Thyroid gland (tissue), 4 donors: ENCODE data around the gene ROBO4. TPM values are rescaled to one million over a fixed set of nuclear protein-coding genes. Genes with fewer than 3 reads are reported as not detected.
A peak's percentile ranks its signal among the peaks of the same experiment; 100 is the strongest.

Experiments used
- DNase-seq, 2 donors: peaks; one replicate each; pipeline ENCODE4 v3.0.0-alpha.2; 2019
- H3K27ac ChIP-seq, 3 donors: fragments of 200-600 bp; sonication (generic); 1 replicate in 2 of 3; 2 replicates in 1 of 3; pipeline ENCODE4 v1.5.1; 2016 to 2019; ENCODE audit warnings: mild to moderate bottlenecking in 1 of 3, moderate library complexity in 1 of 3
- H3K27me3 ChIP-seq: fragments of 200-600 bp; sonication (generic); one replicate; pipeline ENCODE4 v1.5.1; 2019
- H3K36me3 ChIP-seq, 2 donors: fragments of 200-600 bp; sonication (generic); one replicate each; pipeline ENCODE4 v1.5.1; 2016 to 2019
- H3K4me1 ChIP-seq, 2 donors: fragments of 200-600 bp; sonication (generic); one replicate each; pipeline ENCODE4 v1.5.1; 2017 to 2019
- H3K4me3 ChIP-seq, 3 donors: fragments of 200-600 bp; sonication (generic); replicated peaks in 1 of 3; 1 replicate in 2 of 3; 2 replicates in 1 of 3; pipeline ENCODE4 v1.5.1; 2016; ENCODE audit warnings: mild to moderate bottlenecking in 1 of 3
- H3K9me3 ChIP-seq: fragments of 200-600 bp; sonication (generic); one replicate; pipeline ENCODE4 v1.5.1; 2017
- POLR2A ChIP-seq, 2 donors: fragments of 450-650 bp; IDR thresholded peaks; one replicate each; pipeline ENCODE4 v1.6.1; 2017; ENCODE audit warnings: antibody characterized with exemption in 2 of 2, mild to moderate bottlenecking in 2 of 2, moderate library complexity in 1 of 2
- WGBS, 2 donors: methylation state at CpG; one replicate each; pipeline ENCODE4 v1.1.5; 2017; 5-methylcytosine and 5-hydroxymethylcytosine counted together
- intact Hi-C: fragments of 100-400 bp; cut with DNase I; formaldehyde crosslinking; loops from one replicate; pipeline ENCODE4 v1.15.1; 2023
- total RNA-seq, 4 donors: library from RNA; depleted of rRNA; stranded (reverse); fragments of >200 nt; gene quantifications; one replicate each; pipeline ENCODE4 v1.2.3, GENCODE V29; 2016
- TF ChIP-seq, protein P1 (sequence below), 6 experiments: fragments of 200-600 bp in 3 of 6; fragments of 450-650 bp in 3 of 6; sonication (generic) in 3 of 6; IDR thresholded peaks; one replicate each; pipeline ENCODE4 v1.5.1; 2016 to 2019; ENCODE audit warnings: antibody characterized with exemption in 6 of 6, mild to moderate bottlenecking in 2 of 6, inconsistent platforms in 1 of 6, moderate library complexity in 1 of 6

ROBO4 gene
- total RNA-seq, 4 donors from 2014 or later, result 12.3 to 47.6 (median 32.6) TPM

DNA sequence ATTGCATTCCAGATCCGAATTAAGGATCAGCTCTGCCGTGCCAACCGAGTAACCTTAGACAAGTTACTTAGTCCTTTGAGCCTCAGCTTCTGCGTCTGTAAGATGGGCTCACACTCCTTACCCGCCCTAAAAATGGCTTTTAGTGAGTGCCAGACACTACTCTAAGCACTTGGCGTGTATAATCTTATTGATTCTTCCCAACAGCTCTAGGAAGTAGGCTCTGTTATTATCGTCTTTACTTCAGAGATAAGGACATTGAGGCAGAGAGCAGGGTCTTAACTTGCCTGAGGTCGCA is 54.1 kb downstream of the ROBO4 start:
- TF ChIP-seq, protein P1, sequence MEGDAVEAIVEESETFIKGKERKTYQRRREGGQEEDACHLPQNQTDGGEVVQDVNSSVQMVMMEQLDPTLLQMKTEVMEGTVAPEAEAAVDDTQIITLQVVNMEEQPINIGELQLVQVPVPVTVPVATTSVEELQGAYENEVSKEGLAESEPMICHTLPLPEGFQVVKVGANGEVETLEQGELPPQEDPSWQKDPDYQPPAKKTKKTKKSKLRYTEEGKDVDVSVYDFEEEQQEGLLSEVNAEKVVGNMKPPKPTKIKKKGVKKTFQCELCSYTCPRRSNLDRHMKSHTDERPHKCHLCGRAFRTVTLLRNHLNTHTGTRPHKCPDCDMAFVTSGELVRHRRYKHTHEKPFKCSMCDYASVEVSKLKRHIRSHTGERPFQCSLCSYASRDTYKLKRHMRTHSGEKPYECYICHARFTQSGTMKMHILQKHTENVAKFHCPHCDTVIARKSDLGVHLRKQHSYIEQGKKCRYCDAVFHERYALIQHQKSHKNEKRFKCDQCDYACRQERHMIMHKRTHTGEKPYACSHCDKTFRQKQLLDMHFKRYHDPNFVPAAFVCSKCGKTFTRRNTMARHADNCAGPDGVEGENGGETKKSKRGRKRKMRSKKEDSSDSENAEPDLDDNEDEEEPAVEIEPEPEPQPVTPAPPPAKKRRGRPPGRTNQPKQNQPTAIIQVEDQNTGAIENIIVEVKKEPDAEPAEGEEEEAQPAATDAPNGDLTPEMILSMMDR (IDR thresholded peaks at IDR 0.05), result no peak
- 10 to 17% methylated on average over 8 of the region's 8 CpGs for WGBS, 2 donors
- H3K36me3 ChIP-seq, result no peaks in the 10 kb centered on the region
- peaks cover 10% of the 10 kb centered on the region for H3K27me3 ChIP-seq
- peaks cover 12 to 25% of the 10 kb centered on the region in 2 donors for H3K4me1 ChIP-seq
- no peaks in the 10 kb centered on the region for H3K9me3 ChIP-seq
- DNase-seq, result no peak
- H3K27ac ChIP-seq, result no peak overlapping the region
- no peak overlapping the region for H3K4me3 ChIP-seq
- intact Hi-C loops, result no loop called here

DNA sequence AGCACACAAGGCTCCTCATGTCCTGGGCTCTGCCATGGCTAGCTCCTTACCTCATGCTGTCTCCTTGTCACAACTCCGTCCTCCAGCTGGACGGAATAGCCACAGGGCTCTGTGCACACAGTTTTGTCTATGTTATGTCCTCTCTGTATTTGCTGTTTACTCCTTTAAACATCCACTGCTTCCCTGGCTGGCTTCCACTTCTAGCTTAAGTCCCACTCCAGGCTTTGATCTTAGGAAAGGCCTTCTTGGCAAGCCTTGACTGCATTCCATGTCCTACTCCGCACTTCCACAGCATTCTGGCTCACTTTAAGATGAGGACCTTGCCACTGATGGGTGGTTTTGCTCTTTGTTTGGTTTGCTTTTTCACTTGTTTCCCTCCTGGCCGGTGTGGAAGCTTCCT is 55.4 kb downstream of the ROBO4 start:
- no peaks in the 10 kb centered on the region for H3K36me3 ChIP-seq
- TF ChIP-seq, protein P1 (IDR thresholded peaks at IDR 0.05), result no peak
- TF ChIP-seq POLR2A (IDR thresholded peaks at IDR 0.05), result no peak
- peaks cover 12 to 25% of the 10 kb centered on the region in 2 donors for H3K4me1 ChIP-seq
- H3K9me3 ChIP-seq, result no peaks in the 10 kb centered on the region
- no peak overlapping the region for H3K4me3 ChIP-seq
- H3K27me3 ChIP-seq, result peaks cover 10% of the 10 kb centered on the region
- 36 to 38% methylated on average over 4 of the region's 4 CpGs for WGBS, 2 donors
- H3K27ac ChIP-seq, result no peak overlapping the region
- DNase-seq, result peak; percentile 49 to 52
- intact Hi-C loops, result no loop called here

DNA sequence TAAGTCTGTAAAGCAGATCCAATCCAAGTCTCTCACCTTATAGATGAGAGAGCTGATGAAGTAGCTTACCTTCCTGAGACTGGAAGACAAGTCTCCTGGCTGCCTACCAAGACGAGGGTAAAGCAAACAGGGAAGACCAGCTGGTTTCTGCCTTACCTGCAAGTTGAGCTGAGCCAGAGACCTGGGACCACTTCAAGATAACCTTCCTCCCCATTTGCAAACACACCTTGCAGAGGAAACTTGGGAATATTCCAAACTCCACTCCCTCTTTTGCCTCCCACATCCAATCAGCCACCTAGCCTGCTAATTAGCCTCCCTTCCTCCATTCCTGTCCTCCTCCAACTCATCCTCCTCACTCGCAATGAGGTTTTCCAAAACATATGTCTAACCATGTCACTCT is 55.8 kb downstream of the ROBO4 start:
- peaks cover 12 to 25% of the 10 kb centered on the region in 2 donors for H3K4me1 ChIP-seq
- H3K27ac ChIP-seq, result no peak overlapping the region
- 58 to 67% methylated on average over 2 of the region's 2 CpGs for WGBS, 2 donors
- H3K9me3 ChIP-seq, result no peaks in the 10 kb centered on the region
- H3K27me3 ChIP-seq, result peaks cover 10% of the 10 kb centered on the region
- no peaks in the 10 kb centered on the region for H3K36me3 ChIP-seq
- TF ChIP-seq, protein P1 (IDR thresholded peaks at IDR 0.05), result no peak
- TF ChIP-seq POLR2A (IDR thresholded peaks at IDR 0.05), result no peak
- H3K4me3 ChIP-seq, result no peak overlapping the region
- DNase-seq, result no peak
- intact Hi-C loops, result no loop called here

DNA sequence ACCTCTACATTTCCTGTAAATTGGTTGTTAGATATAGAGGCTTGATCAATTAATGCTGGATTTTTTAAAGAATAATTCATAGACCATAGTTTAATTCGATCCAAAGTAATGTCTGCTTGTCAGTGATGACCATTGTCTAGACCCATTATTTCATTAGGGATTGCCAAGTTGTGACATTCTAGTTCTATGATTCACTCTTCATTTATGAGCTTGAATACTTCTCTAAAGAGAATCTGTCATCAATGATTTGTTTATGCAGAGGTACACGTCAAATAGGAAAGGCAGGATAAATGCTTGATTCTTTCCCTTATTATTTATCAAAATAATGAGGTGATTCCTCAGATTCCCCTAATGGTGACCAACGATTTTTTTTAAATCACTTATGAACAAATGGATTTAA is 56.5 kb downstream of the ROBO4 start:
- H3K4me3 ChIP-seq, result no peak overlapping the region
- 69 to 71% methylated on average over 3 of the region's 3 CpGs for WGBS, 2 donors
- no peaks in the 10 kb centered on the region for H3K36me3 ChIP-seq
- H3K9me3 ChIP-seq, result no peaks in the 10 kb centered on the region
- H3K27ac ChIP-seq, result no peak overlapping the region
- intact Hi-C loops, result no loop called here
- H3K27me3 ChIP-seq, result peaks cover 10% of the 10 kb centered on the region
- no peak for TF ChIP-seq POLR2A (IDR thresholded peaks at IDR 0.05)
- TF ChIP-seq, protein P1 (IDR thresholded peaks at IDR 0.05), result no peak
- H3K4me1 ChIP-seq, result peaks cover 12 to 27% of the 10 kb centered on the region in 2 donors
- no peak for DNase-seq

DNA sequence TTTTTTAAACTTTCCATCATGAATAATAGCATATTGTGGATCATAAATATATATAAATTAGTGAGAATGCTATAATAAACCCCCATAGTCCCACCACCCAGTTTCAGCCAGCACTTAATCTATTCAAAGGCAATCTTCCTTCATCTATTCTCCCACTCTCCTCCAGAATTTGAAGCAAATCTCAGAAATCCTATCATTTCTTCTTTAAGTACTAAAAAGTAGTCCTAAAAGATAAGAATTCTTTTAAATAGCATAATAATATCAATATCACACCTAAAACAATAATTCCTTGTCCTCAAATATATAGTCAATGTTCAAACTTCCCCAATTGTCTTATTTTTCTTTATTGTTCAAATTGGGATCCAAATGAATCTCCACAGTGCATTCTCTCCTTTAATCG is 57.0 kb downstream of the ROBO4 start:
- intact Hi-C loops, result no loop called here
- H3K4me3 ChIP-seq, result no peak overlapping the region
- 75 to 85% methylated on average over 1 of the region's 1 CpG for WGBS, 2 donors
- peaks cover 10% of the 10 kb centered on the region for H3K27me3 ChIP-seq
- no peaks in the 10 kb centered on the region for H3K9me3 ChIP-seq
- H3K27ac ChIP-seq, result no peak overlapping the region
- H3K4me1 ChIP-seq, result peaks cover 12 to 33% of the 10 kb centered on the region in 2 donors
- no peaks in the 10 kb centered on the region for H3K36me3 ChIP-seq
- TF ChIP-seq, protein P1 (IDR thresholded peaks at IDR 0.05), result no peak
- no peak for TF ChIP-seq POLR2A (IDR thresholded peaks at IDR 0.05)
- no peak for DNase-seq
